Measurements from ENCODE around the gene ZNF543.
"Not testable (repeated sequence)": the region's sequence is repeated elsewhere in the genome, so short reads cannot be mapped to it uniquely, and the experiment has no call there.

Gene ZNF543

DNA sequence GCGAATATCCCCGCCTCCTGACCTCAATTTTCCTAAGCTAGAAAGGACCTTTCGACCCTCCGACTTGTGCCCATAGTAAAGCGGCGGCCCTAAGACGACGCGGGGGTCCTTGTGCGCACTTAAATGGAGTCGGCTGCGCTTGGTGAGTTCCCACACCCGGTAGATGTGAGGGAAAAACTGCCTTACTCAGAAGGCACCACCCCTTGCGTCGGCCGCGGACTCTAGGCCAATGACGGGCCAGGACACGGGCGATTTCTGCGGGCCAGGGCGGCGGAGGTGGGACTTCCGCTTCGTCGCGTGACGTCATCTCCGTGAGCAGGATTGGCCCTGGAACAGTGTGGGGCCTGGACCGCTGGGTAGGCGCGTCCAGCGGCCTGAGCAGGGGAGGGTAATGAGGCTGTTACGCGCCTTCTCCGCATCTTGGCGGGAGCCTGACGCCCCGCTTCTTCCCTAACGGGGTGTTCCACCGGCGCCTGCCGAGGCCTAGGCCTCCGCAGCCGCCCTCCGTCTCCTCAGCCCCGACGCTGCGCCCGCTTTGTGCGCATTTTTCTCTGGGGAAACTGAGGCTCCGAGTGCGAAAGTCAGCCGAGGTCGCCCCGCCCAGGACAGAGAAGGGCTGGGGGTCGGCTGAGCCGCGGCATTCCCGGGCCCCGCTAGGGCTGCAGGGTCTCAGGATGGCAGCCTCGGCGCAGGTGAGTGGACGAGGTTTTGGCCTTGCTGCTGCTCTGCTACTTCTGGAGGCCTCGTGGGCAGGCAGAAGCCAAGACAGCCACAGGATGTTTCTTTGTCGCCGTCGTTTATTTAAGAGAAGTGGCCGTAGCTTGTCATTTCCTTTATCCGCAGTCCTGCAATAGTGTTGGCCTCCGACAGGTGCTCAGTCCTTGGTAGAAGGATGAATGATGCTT is at the start of gene ZNF543:
Gene ZNF543 (plus strand): TSS at position 293 of the 905 bp plus-strand sequence. CDS start 382 bp downstream, at position 675.
- no peak for TF ChIP-seq ZNF274 (IDR thresholded peaks at IDR 0.05; ENCODE audit: low read depth, low read length)
- H3K4me3 ChIP-seq (ENCODE audit: low read length) = peak within 1 kb of the TSS; percentile 83

- no peak for TF ChIP-seq ZNF274 (IDR thresholded peaks at IDR 0.05; ENCODE audit: low read depth, low read length)
- no peak overlapping the region for H3K4me3 ChIP-seq (ENCODE audit: low read length)
Measured at GRCh38 chr19:57271280-57271679, 49.0 kb upstream of the ZNF543 start.

DNA sequence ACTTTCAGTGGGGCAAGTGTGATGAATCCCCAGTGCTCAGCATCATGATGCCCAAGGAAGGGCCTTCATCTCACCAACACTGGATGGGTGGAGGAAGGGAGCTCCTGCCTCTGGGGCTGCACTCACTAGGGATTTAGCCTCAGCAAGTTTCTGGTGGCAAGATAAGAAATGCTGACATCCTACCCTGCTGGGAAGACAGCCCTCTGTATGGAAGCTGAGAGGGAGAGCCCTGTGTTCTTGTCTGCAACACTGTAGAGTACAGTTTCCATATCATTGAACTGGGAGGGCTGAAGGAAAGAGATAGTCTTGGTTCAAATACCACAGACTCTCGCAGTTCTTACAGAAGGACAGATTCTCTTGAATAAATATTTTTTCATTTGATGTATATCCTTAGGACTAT is 47.3 kb upstream of the ZNF543 start:
- no peak overlapping the region for H3K4me3 ChIP-seq (ENCODE audit: low read length)
- no peak for TF ChIP-seq ZNF274 (IDR thresholded peaks at IDR 0.05; ENCODE audit: low read depth, low read length)

- no peak overlapping the region for H3K4me3 ChIP-seq (ENCODE audit: low read length)
- TF ChIP-seq ZNF274 (IDR thresholded peaks at IDR 0.05; ENCODE audit: low read depth, low read length) = no peak
Measured at GRCh38 chr19:57276430-57276829, 43.8 kb upstream of the ZNF543 start.

DNA sequence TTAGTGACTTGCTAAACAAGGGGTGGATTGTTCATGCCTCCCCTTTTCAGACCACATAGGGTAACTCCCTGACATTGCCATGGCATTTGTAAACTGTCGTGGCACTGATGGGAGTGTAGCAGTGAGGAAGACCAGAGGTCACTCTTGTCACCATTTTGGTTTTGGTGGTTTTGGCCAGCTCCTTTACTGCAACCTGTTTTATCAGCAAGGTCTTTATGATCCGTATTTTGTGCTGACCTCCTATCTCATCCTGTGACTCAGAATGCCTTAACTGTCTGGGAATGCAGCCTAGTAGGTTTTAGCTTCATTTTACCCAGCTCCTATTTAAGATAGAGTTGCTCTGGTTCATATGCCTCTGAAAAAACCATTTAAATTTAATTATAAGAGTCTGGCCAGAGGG is 41.8 kb upstream of the ZNF543 start:
- H3K4me3 ChIP-seq (ENCODE audit: low read length) = not testable (repeated sequence)

DNA sequence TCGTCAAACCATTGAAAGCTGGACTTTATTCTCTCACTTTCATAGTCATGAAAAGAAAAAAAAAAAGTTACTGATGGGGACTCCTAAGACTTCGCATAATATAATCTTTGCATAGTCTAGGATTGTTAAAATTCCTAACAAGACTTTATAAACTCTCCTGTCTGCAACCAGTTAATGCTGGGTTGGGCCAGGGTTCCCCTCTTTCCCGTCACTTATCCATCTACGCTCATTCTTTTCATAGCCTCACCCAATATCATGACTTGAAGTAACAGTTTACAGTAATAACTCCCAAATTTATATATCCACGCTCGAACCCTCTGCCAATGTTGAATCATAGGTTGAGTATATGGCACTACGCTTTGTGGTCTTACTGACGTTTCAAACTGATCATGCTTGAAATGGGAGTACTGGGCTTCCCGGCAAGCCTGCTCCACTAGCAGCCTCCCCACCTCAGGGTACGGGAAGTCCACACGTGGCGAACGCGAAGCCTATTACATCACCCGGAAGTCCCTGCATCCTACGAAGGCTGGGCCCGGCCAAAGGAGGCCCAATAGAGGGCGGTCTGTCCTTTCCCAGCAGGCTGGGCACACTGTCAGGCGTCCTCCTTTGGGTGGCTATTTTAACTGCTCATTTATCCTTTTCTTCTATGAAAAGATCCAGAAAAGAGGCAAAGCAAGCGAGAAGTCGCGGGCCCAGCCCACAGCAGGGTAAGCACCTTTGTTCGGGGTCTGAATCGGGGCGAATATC is 40.7 kb upstream of the ZNF543 start:
- TF ChIP-seq ZNF274 (IDR thresholded peaks at IDR 0.05; ENCODE audit: low read depth, low read length) = no peak
- peak overlapping the region; percentile 69 for H3K4me3 ChIP-seq (ENCODE audit: low read length)

GRCh38 chr19:57280165-57280961 is 39.9 kb upstream of the ZNF543 start, which contains the start of gene ZNF460:
Gene ZNF460 (plus strand): TSS chr19:57280485. CDS start chr19:57280807, 322 bp downstream.
- no peak for TF ChIP-seq ZNF274 (IDR thresholded peaks at IDR 0.05; ENCODE audit: low read depth, low read length)
- peak within 1 kb of the TSS; percentile 69 for H3K4me3 ChIP-seq (ENCODE audit: low read length)

DNA sequence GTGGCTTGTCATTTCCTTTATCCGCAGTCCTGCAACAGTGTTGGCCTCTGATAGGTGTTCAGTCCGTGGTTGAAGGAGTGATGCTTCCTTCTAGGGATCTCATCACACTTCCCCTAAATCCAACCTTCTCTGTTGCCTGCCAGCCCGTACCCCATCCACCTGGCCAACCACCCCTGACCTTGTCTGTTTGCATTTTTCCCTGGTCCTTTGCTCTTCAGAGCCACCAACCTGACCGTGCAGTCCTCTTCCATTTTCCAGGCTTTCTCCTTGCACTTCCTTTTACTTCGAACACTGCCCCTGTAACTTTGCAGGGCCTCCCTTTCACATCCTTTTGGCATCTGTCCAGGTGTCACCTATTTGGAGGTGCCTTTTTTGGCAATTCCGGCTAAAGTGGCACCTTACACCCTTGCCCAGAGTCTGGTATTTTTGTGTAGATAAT is 39.3 kb upstream of the ZNF543 start:
- TF ChIP-seq ZNF274 (IDR thresholded peaks at IDR 0.05; ENCODE audit: low read depth, low read length) = no peak
- peak overlapping the region; percentile 69 for H3K4me3 ChIP-seq (ENCODE audit: low read length)

DNA sequence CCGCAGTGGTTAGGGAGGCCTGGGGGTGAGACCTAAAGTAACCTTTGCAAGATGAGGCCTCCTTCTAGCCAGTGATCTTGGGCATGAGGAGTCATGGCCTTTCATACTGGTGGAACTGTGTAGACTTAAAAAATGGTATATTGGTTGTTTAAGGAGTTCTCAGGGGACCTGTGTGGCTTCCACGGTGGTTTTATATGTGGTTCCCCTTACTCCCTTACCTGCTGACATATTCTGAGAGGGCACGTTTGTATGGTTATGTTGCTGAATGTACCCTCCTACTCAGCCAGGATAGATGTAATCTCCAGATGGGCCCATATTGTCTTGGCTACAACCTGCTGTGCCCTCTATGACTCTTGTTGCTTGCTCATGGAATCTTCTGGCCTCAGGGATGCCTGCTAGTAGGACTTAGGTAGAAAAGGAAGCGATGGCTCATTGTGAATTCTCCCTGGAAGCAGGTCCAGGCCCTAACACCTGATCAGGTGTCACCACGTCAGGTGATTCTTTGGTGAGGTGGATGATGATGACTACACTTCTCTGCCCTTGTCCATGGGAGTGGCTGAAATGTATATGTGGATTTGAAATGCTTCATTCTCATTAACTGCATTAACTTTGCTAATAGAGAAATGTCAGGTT is 38.1 kb upstream of the ZNF543 start:
- no peak for TF ChIP-seq ZNF274 (IDR thresholded peaks at IDR 0.05; ENCODE audit: low read depth, low read length)
- peak overlapping the region; percentile 69; the same call in 1 of the 2 replicates for H3K4me3 ChIP-seq (ENCODE audit: low read length)

DNA sequence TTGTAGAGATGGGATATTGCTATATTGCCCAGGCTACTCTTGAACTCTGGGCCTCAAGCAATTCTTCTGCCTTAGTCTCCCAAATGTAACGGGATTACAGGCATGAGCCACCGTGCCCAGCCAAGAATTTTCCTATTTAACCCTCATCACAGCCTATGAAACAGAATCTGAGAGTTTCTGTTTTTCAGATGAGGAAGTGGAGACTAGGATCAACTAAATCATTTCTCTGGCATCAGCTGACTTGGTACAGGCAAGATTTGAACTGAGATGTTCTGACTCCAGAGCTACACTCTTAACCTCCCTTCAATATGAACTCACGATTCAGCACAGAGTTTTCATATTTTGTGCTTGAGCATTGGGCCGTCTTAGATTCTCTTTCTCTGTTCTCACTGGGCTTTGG is 31.9 kb upstream of the ZNF543 start:
- H3K4me3 ChIP-seq (ENCODE audit: low read length) = no peak overlapping the region
- no peak for TF ChIP-seq ZNF274 (IDR thresholded peaks at IDR 0.05; ENCODE audit: low read depth, low read length)

- no peak overlapping the region for H3K4me3 ChIP-seq (ENCODE audit: low read length)
- TF ChIP-seq ZNF274 (IDR thresholded peaks at IDR 0.05; ENCODE audit: low read depth, low read length) = no peak
Measured at GRCh38 chr19:57290970-57291369, 29.3 kb upstream of the ZNF543 start.

- H3K4me3 ChIP-seq (ENCODE audit: low read length) = no peak overlapping the region
- TF ChIP-seq ZNF274 (IDR thresholded peaks at IDR 0.05; ENCODE audit: low read depth, low read length) = no peak
Measured at GRCh38 chr19:57292547-57292946, 27.7 kb upstream of the ZNF543 start.

GRCh38 chr19:57293719-57294118 is 26.6 kb upstream of the ZNF543 start:
- no peak for TF ChIP-seq ZNF274 (IDR thresholded peaks at IDR 0.05; ENCODE audit: low read depth, low read length)
- H3K4me3 ChIP-seq (ENCODE audit: low read length) = no peak overlapping the region

Data from GM08714 (cell line).